ENCODE data around the gene RRAS2.

The RRAS2 gene

DNA sequence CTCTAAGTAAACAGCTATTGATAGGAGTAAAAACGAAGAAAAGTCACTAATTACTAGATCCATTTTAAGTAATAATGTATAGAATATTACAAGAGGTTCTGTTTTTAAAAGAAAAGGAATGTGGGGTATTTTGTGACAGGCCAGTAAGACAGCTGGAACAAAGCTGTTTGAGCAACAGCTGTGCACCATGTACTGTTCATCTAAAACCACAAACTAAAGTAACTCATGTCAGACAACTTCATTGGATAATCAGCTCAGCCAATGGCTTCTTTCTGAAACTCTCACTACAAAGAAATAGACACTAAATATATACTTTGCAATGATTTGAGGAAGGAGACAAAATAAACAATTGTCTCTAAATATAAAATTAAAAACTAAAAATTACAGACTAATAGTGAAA is 16.1 kb downstream of the RRAS2 start:
- H3K9me3 ChIP-seq (replicated peaks in 1 of 2; ENCODE audit: control insufficient read depth in 2 of 2, insufficient read depth in 1 of 2, low read depth in 1 of 2, low read length in 2 of 2): peaks cover 0 to 10% of the 10 kb centered on the region in 2 donors

DNA sequence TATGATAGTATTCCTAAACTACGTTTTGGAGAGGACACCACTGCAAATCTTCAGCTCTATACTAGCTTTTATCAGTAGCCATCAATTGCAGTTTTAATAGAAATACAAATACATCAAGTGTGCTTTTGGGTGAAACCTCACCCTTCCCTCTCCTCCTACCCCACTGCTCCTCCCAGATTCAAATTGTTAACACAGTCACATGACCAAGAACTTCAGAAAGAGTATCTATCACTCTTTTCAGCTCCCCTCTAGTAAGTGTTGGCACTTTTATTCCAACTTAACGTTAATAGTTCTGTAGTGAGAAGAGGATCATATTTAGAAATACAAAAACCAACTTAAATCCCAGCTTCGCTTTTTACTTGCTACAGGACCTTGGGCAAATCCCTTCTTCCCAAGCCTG is 17.0 kb downstream of the RRAS2 start:
- Histone ChIP-seq H3K23ac (ENCODE audit: low read depth, low read length, poor library complexity) (no peak overlapping the region), H3K4me2 (ENCODE audit: insufficient read depth, low read length, poor library complexity, severe bottlenecking) (no peak overlapping the region), H2BK5ac (ENCODE audit: low read length) (no peak overlapping the region), H3K4ac (ENCODE audit: low read length) (no peak overlapping the region), H3K9me3 (replicated peaks in 1 of 2; ENCODE audit: control insufficient read depth in 2 of 2, insufficient read depth in 1 of 2, low read depth in 1 of 2, low read length in 2 of 2) (peaks cover 3 to 13% of the 10 kb centered on the region in 2 donors), H3K18ac (ENCODE audit: low read length) (no peak overlapping the region), H3K27ac (replicated peaks; ENCODE audit: low read length) (no peak overlapping the region), H3K14ac (ENCODE audit: low read length) (no peak overlapping the region), H2BK12ac (ENCODE audit: low read length) (no peak overlapping the region), H3K27me3 (ENCODE audit: control insufficient read depth in 3 of 3, insufficient read depth in 3 of 3, low read depth in 1 of 3, low read length in 3 of 3) (no peaks in the 10 kb centered on the region), H4K91ac (ENCODE audit: low read depth, low read length, poor library complexity) (no peak overlapping the region), H3K4me3 (ENCODE audit: low read length in 2 of 2) (no peak overlapping the region), H3K9ac (ENCODE audit: low read depth, low read length, poor library complexity) (no peak overlapping the region), H2AK5ac (ENCODE audit: low read depth, low read length) (no peak overlapping the region), H2BK15ac (ENCODE audit: low read length) (no peak overlapping the region), H4K8ac (ENCODE audit: low read depth, low read length) (no peak overlapping the region), H3K36me3 (replicated peaks in 1 of 2; ENCODE audit: control insufficient read depth in 2 of 2, insufficient read depth in 2 of 2, low read length in 2 of 2) (peaks cover 0 to 2% of the 10 kb centered on the region in 2 donors), H2AFZ (ENCODE audit: low read length) (no peak overlapping the region), H3K79me1 (ENCODE audit: low read depth, low read length) (peaks cover 1% of the 10 kb centered on the region), H3K4me1 (ENCODE audit: control insufficient read depth in 2 of 2, insufficient read depth in 1 of 2, low read depth in 1 of 2, low read length in 2 of 2) (peaks cover 0 to 2% of the 10 kb centered on the region in 2 donors), H2BK120ac (ENCODE audit: low read depth, low read length) (no peak overlapping the region)
- no CpG with 5 or more reads among the region's 3 CpGs for WGBS, 2 donors (ENCODE audit: extremely low coverage in 2 of 2, insufficient read length in 2 of 2, insufficient replicate concordance in 1 of 2)
- DNase-seq (ENCODE audit: low spot score): no peak

More for the DNA sequence above, 16.1 kb downstream of the RRAS2 start:
- Histone ChIP-seq H3K14ac (ENCODE audit: low read length) (no peak overlapping the region), H3K9ac (ENCODE audit: low read depth, low read length, poor library complexity) (no peak overlapping the region), H3K79me1 (ENCODE audit: low read depth, low read length) (peaks cover 4% of the 10 kb centered on the region), H4K91ac (ENCODE audit: low read depth, low read length, poor library complexity) (no peak overlapping the region), H2BK15ac (ENCODE audit: low read length) (no peak overlapping the region), H2BK120ac (ENCODE audit: low read depth, low read length) (no peak overlapping the region), H3K4me2 (ENCODE audit: insufficient read depth, low read length, poor library complexity, severe bottlenecking) (no peak overlapping the region), H3K4ac (ENCODE audit: low read length) (no peak overlapping the region), H3K18ac (ENCODE audit: low read length) (no peak overlapping the region), H3K27ac (replicated peaks; ENCODE audit: low read length) (no peak overlapping the region), H4K8ac (ENCODE audit: low read depth, low read length) (no peak overlapping the region), H2AFZ (ENCODE audit: low read length) (no peak overlapping the region), H3K36me3 (replicated peaks in 1 of 2; ENCODE audit: control insufficient read depth in 2 of 2, insufficient read depth in 2 of 2, low read length in 2 of 2) (no peaks in the 10 kb centered on the region), H3K23ac (ENCODE audit: low read depth, low read length, poor library complexity) (no peak overlapping the region), H2AK5ac (ENCODE audit: low read depth, low read length) (no peak overlapping the region), H3K4me3 (ENCODE audit: low read length in 2 of 2) (no peak overlapping the region), H2BK12ac (ENCODE audit: low read length) (no peak overlapping the region), H3K27me3 (ENCODE audit: control insufficient read depth in 3 of 3, insufficient read depth in 3 of 3, low read depth in 1 of 3, low read length in 3 of 3) (no peaks in the 10 kb centered on the region), H2BK5ac (ENCODE audit: low read length) (no peak overlapping the region), H3K4me1 (ENCODE audit: control insufficient read depth in 2 of 2, insufficient read depth in 1 of 2, low read depth in 1 of 2, low read length in 2 of 2) (peaks cover 0 to 2% of the 10 kb centered on the region in 2 donors)
- no CpG with 5 or more reads among the region's 1 CpG for WGBS, 2 donors (ENCODE audit: extremely low coverage in 2 of 2, insufficient read length in 2 of 2, insufficient replicate concordance in 1 of 2)
- no peak for DNase-seq (ENCODE audit: low spot score)

GRCh38 chr11:14340721-14341120 is 18.3 kb downstream of the RRAS2 start:
- WGBS, 2 donors (ENCODE audit: extremely low coverage in 2 of 2, insufficient read length in 2 of 2, insufficient replicate concordance in 1 of 2): no CpG with 5 or more reads among the region's 2 CpGs
- Histone ChIP-seq H3K79me1 (ENCODE audit: low read depth, low read length) (peaks cover 1% of the 10 kb centered on the region), H2BK12ac (ENCODE audit: low read length) (no peak overlapping the region), H2AK5ac (ENCODE audit: low read depth, low read length) (no peak overlapping the region), H2AFZ (ENCODE audit: low read length) (no peak overlapping the region), H3K4me1 (ENCODE audit: control insufficient read depth in 2 of 2, insufficient read depth in 1 of 2, low read depth in 1 of 2, low read length in 2 of 2) (peaks cover 0 to 5% of the 10 kb centered on the region in 2 donors), H4K91ac (ENCODE audit: low read depth, low read length, poor library complexity) (no peak overlapping the region), H4K8ac (ENCODE audit: low read depth, low read length) (no peak overlapping the region), H3K9me3 (replicated peaks in 1 of 2; ENCODE audit: control insufficient read depth in 2 of 2, insufficient read depth in 1 of 2, low read depth in 1 of 2, low read length in 2 of 2) (peaks cover 3 to 9% of the 10 kb centered on the region in 2 donors), H3K18ac (ENCODE audit: low read length) (no peak overlapping the region), H3K14ac (ENCODE audit: low read length) (no peak overlapping the region), H3K23ac (ENCODE audit: low read depth, low read length, poor library complexity) (no peak overlapping the region), H3K9ac (ENCODE audit: low read depth, low read length, poor library complexity) (no peak overlapping the region), H3K36me3 (replicated peaks in 1 of 2; ENCODE audit: control insufficient read depth in 2 of 2, insufficient read depth in 2 of 2, low read length in 2 of 2) (peaks cover 0 to 2% of the 10 kb centered on the region in 2 donors), H3K4me3 (ENCODE audit: low read length in 2 of 2) (no peak overlapping the region), H2BK5ac (ENCODE audit: low read length) (no peak overlapping the region), H3K4ac (ENCODE audit: low read length) (no peak overlapping the region), H2BK15ac (ENCODE audit: low read length) (no peak overlapping the region), H2BK120ac (ENCODE audit: low read depth, low read length) (no peak overlapping the region), H3K27ac (replicated peaks; ENCODE audit: low read length) (no peak overlapping the region), H3K27me3 (ENCODE audit: control insufficient read depth in 3 of 3, insufficient read depth in 3 of 3, low read depth in 1 of 3, low read length in 3 of 3) (no peaks in the 10 kb centered on the region), H3K4me2 (ENCODE audit: insufficient read depth, low read length, poor library complexity, severe bottlenecking) (no peak overlapping the region)
- no peak for DNase-seq (ENCODE audit: low spot score)

DNA sequence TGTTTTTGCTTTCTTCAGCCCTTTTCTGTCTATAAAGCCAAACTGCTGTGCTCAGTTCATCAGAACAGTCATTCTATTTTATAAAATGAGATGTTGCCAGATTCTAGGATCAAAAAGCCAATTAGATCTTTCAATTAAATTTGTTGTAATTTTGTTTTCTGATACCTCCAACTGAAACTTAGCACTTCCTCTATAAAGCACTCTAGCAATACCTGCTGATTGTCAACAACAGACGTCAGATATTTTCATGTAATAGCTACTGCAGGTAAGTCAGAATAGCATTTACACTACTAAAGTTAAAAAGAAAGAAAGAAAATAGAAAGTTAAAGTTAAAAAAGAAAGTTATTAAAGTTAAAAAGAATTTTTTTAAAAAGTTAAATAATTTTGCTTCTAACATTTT is 19.6 kb downstream of the RRAS2 start:
- Histone ChIP-seq H4K8ac (ENCODE audit: low read depth, low read length) (no peak overlapping the region), H3K27me3 (ENCODE audit: control insufficient read depth in 3 of 3, insufficient read depth in 3 of 3, low read depth in 1 of 3, low read length in 3 of 3) (no peaks in the 10 kb centered on the region), H3K9ac (ENCODE audit: low read depth, low read length, poor library complexity) (no peak overlapping the region), H4K91ac (ENCODE audit: low read depth, low read length, poor library complexity) (no peak overlapping the region), H3K79me1 (ENCODE audit: low read depth, low read length) (peaks cover 1% of the 10 kb centered on the region), H3K4me3 (ENCODE audit: low read length in 2 of 2) (no peak overlapping the region), H2AK5ac (ENCODE audit: low read depth, low read length) (no peak overlapping the region), H3K36me3 (replicated peaks in 1 of 2; ENCODE audit: control insufficient read depth in 2 of 2, insufficient read depth in 2 of 2, low read length in 2 of 2) (peaks cover 0 to 2% of the 10 kb centered on the region in 2 donors), H3K4ac (ENCODE audit: low read length) (no peak overlapping the region), H2BK15ac (ENCODE audit: low read length) (no peak overlapping the region), H3K9me3 (replicated peaks in 1 of 2; ENCODE audit: control insufficient read depth in 2 of 2, insufficient read depth in 1 of 2, low read depth in 1 of 2, low read length in 2 of 2) (peaks cover 3 to 9% of the 10 kb centered on the region in 2 donors), H3K18ac (ENCODE audit: low read length) (no peak overlapping the region), H2BK12ac (ENCODE audit: low read length) (no peak overlapping the region), H3K23ac (ENCODE audit: low read depth, low read length, poor library complexity) (no peak overlapping the region), H2BK120ac (ENCODE audit: low read depth, low read length) (no peak overlapping the region), H3K4me1 (ENCODE audit: control insufficient read depth in 2 of 2, insufficient read depth in 1 of 2, low read depth in 1 of 2, low read length in 2 of 2) (peaks cover 0 to 5% of the 10 kb centered on the region in 2 donors), H3K14ac (ENCODE audit: low read length) (no peak overlapping the region), H3K27ac (replicated peaks; ENCODE audit: low read length) (no peak overlapping the region), H2BK5ac (ENCODE audit: low read length) (no peak overlapping the region), H2AFZ (ENCODE audit: low read length) (no peak overlapping the region), H3K4me2 (ENCODE audit: insufficient read depth, low read length, poor library complexity, severe bottlenecking) (no peak overlapping the region)
- DNase-seq (ENCODE audit: low spot score): no peak
- no CpG with 5 or more reads among the region's 1 CpG for WGBS, 2 donors (ENCODE audit: extremely low coverage in 2 of 2, insufficient read length in 2 of 2, insufficient replicate concordance in 1 of 2)

All from neuronal stem cell (in vitro differentiated cells).